AG10803 (cell line): ENCODE results near the gene KMT5B.

Source experiments
- DNase-seq: peaks from one replicate; pipeline ENCODE4 v3.0.0; 2010; ENCODE audit warnings: low read depth
- H3K4me3 ChIP-seq: 2 replicates; pipeline ENCODE4 v1.5.1; 2011; ENCODE audit warnings: mild to moderate bottlenecking, low read length, control low read depth
- TF ChIP-seq, protein P1 (sequence below): conservative IDR thresholded peaks from 2 replicates; pipeline ENCODE4 v1.5.1; 2011; ENCODE audit warnings: mild to moderate bottlenecking, low read length, control low read depth, inconsistent platforms

KMT5B gene

DNA sequence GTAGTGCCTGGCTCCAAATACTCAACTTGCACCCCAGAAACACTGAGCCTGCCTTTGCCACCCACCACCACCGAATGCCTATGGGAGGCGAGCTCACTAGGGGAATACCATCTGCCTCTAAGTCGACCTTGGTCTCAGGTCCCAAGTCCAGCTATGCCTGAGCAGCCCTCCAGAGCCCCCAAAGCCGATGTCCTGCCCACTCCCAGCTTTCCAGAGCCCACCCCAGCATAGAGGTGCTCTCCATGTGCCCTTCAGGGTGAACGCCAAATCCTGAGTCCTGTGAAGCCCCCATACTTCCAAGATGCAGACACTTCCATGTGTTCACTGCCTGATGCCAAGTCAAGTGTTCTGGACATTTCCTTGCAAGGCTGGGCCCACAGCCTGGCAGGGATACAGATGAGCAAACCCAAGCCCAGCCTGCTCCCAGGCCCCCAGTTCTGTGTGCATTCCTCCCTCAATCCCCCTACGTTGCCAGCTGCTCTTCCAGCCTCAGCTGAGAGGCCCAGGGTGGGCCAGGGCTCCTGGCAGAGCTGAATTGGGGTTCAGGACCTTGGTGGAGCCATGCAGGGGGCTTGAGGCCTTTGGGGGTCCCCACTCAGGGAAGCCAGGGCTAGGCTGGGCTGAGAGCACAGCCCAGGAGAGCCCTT, 2.6 kb upstream of the KMT5B start:
- H3K4me3 ChIP-seq, result no peak overlapping the region
- TF ChIP-seq, protein P1, sequence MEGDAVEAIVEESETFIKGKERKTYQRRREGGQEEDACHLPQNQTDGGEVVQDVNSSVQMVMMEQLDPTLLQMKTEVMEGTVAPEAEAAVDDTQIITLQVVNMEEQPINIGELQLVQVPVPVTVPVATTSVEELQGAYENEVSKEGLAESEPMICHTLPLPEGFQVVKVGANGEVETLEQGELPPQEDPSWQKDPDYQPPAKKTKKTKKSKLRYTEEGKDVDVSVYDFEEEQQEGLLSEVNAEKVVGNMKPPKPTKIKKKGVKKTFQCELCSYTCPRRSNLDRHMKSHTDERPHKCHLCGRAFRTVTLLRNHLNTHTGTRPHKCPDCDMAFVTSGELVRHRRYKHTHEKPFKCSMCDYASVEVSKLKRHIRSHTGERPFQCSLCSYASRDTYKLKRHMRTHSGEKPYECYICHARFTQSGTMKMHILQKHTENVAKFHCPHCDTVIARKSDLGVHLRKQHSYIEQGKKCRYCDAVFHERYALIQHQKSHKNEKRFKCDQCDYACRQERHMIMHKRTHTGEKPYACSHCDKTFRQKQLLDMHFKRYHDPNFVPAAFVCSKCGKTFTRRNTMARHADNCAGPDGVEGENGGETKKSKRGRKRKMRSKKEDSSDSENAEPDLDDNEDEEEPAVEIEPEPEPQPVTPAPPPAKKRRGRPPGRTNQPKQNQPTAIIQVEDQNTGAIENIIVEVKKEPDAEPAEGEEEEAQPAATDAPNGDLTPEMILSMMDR, result no peak
- no peak for DNase-seq

DNA sequence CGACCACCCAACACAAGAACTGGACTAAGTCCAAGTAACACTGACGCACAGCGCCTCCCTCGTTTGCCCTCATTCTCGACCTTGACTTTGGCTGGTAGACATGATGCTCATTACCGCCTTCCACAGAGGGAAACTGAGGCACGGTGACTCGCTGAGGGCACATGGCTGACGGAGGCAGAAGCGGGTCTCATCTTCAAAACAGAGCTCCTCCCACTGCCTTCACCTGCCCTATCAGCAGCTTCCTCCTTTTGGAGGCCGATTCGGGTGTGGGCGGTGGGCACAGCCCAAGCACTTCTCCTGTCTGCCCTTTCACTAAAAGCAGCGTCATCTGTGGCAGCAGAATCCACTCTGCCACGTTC, 2.0 kb upstream of the KMT5B start:
- no peak overlapping the region for H3K4me3 ChIP-seq
- TF ChIP-seq, protein P1, result no peak

DNA sequence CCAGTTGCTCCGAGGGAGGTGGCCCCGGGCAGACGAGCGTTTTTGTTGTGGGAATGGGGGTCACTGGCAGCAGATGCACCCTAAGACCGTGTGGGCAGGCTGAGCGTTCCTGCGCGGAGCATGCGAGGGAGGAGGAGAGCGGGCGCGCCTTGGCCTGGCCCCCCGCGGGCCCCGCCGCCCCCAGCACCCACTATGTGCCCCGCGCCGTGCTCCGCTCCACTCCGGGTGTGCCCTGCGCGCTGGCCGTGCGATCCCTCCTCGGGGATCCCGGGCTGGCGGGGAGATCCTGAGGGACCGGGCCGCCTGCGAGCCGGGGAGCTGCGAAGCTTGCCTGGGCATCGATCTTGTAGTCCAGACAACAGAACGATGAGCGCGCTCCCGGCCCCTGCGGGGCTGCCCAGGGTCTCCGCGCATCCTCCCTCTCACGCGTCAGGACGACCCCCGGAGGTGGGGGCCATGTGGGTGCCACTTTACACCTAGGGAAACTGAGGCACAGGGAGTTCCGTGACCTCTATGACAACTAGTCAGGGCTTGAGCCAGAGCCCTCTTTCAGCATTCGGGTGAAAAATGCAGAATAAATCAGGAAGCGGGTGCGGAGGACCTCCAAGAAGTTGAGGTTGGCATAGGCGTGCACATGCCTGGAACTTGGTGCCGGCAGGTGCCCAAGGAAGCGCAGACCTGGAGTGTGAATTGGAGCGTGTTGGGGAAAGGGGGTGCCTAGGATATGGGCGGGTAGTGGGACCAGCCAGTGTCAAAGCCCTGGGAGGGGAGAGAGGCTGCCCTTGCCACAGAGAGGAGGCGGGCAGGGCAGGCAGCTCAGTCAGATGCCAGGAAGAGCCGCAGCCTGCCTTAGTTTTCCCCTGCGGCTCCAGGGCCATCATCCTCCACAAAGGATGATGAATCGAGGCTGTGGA, 1.3 kb upstream of the KMT5B start:
- TF ChIP-seq, protein P1, result no peak
- H3K4me3 ChIP-seq, result peak overlapping the region; percentile 72
- DNase-seq, result no peak

More for the DNA sequence above, 2.0 kb upstream of the KMT5B start:
- DNase-seq, result no peak

DNA sequence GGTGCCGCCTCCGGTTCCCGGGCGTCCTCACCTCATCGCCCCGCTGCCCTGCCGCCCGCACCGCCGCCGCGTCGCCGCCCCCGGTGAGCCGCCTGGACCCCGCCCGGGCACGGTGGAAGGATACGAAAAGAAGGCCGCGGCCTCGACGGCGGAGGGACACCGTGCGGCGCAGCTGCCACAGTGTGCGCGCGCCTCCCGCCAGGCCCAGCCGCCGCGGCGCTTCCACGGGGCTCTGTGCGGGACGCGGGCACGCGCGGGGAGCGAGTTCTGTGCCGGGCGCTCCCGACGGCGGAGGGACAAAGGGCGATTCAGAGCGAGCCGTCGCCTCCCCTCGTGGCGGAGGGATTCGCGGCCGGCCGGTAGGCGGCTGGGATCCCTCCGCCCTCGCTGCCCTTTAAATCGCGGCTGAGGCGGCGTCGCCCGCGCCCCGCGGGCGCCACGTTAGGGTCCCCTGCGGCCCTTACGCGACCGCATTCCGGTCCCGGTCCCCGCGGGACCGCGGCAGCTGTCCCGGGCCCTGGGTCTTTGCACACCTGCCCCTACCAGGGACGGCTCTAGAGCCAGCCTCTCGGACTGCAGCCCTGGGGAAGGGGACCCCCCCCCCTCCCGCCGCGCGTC, 568 bp upstream of the KMT5B start:
- H3K4me3 ChIP-seq, result peak overlapping the region; percentile 72
- DNase-seq, result peak; percentile 99
- TF ChIP-seq, protein P1, result no peak

DNA sequence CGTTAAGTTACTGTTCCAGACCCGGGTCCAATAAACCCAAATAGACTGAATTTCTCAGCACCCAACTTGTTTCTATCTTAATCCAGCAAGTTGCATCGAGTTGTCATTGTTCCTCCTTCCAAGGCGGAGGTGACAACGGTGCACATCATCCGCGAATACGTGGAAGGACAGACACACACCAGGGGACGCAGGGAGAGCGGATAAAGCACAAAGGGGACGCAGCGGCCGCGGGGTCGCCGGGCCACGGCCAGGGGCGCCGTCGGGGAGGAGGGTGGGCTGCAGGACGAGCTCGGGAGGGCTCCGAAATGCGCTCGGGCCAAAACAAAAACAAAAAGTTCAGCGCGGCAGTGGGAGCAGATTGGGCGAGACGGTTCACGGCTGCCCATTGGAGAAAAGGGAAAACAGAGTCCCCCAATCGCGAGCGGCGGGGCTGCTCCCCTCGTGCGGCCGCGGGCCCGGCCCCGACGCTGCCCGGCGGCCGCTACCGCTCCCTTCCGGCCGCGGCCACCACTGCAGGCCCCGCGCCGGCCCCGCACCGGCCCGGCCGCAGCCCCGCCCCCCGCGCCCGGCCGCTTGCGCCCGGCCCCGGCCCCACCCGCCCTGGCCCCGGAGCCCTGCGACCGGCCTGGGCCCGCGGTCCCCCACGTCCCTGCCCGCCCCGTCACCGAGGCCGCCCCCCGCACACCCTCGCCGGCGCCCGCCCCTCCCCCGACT, 518 bp downstream of the KMT5B start:
- H3K4me3 ChIP-seq, result peak overlapping the region; percentile 80
- peak; percentile 78 for DNase-seq
- TF ChIP-seq, protein P1, result no peak

DNA sequence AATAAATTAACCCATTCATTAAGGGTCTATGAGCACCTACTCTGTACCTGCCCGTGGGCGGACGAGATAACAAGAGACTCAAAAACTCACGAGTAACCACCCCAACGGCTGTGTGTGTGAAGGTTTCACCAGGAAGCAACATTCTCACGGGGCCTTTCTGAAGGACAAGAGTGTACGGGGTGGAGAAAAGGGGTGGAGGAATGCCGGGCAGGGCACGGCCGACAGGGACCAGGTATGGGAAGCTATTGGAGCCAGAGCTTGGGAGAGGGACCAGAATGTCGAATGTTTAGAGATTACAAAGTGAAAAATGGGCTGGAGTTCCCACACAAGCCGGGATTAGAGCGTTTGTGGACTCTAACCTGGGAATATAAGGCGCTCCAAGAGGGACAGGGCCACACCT, 1.6 kb downstream of the KMT5B start:
- no peak for DNase-seq

More for the DNA sequence above, 1.6 kb downstream of the KMT5B start:
- TF ChIP-seq, protein P1, result no peak
- H3K4me3 ChIP-seq, result peak overlapping the region; percentile 80
